ENCODE data around the gene SUFU. TPM values are rescaled to one million over a fixed set of nuclear protein-coding genes. Genes with fewer than 3 reads are reported as not detected.

The SUFU gene
- total RNA-seq, 1 donor from 2014 or later: 11.5 TPM

- H3K4me1 Mint-ChIP-seq: peaks cover 4% of the 10 kb centered on the region
- no peak overlapping the region for H3K4me2 ChIP-seq
- H2AFZ ChIP-seq (replicated peaks): no peak overlapping the region
- H3K9me3 Mint-ChIP-seq: no peaks in the 10 kb centered on the region
- peaks cover 6% of the 10 kb centered on the region for H3K27me3 Mint-ChIP-seq (ENCODE audit: insufficient read depth, low read depth)
- H3K79me2 ChIP-seq (ENCODE audit: low read depth): no peaks in the 10 kb centered on the region
- no peak overlapping the region for H3K4me3 Mint-ChIP-seq
- no peak overlapping the region for H3K27ac Mint-ChIP-seq
- H3K36me3 Mint-ChIP-seq: peaks cover 16% of the 10 kb centered on the region
- H3K4me3 ChIP-seq: no peak overlapping the region
- no peak overlapping the region for H3K27ac ChIP-seq
- no peaks in the 10 kb centered on the region for H3K9me3 ChIP-seq (ENCODE audit: low read depth)
- TF ChIP-seq EZH2 (IDR thresholded peaks at IDR 0.05): no peak
- no peak for TF ChIP-seq EZH2phosphoT487 (IDR thresholded peaks at IDR 0.05)
- no peak for TF ChIP-seq CTCF (IDR thresholded peaks at IDR 0.05)
- no peaks in the 10 kb centered on the region for H3K4me1 ChIP-seq
- no peaks in the 10 kb centered on the region for H3K27me3 ChIP-seq
- peaks cover 3% of the 10 kb centered on the region for H4K20me1 ChIP-seq (ENCODE audit: low read depth)
- no peaks in the 10 kb centered on the region for H3K36me3 ChIP-seq
- no peak for DNase-seq (ENCODE audit: low spot score)
- H3K9ac ChIP-seq: no peak overlapping the region
- H3F3A ChIP-seq (ENCODE audit: low read depth): no peaks in the 10 kb centered on the region
These were observed 101.9 kb downstream of the SUFU start for GRCh38 chr10:102605712-102606111.

GRCh38 chr10:102608487-102608886, 104.7 kb downstream of the SUFU start:
- Mint-ChIP-seq H3K27ac (no peak overlapping the region), H3K4me1 (peaks cover 29% of the 10 kb centered on the region), H3K27me3 (ENCODE audit: insufficient read depth, low read depth) (peaks cover 4% of the 10 kb centered on the region), H3K36me3 (peaks cover 19% of the 10 kb centered on the region), H3K4me3 (no peak overlapping the region), H3K9me3 (no peaks in the 10 kb centered on the region)
- Histone ChIP-seq H3K27me3 (no peaks in the 10 kb centered on the region), H3K79me2 (ENCODE audit: low read depth) (no peaks in the 10 kb centered on the region), H2AFZ (replicated peaks) (no peak overlapping the region), H3K9ac (no peak overlapping the region), H3K27ac (no peak overlapping the region), H3K9me3 (ENCODE audit: low read depth) (no peaks in the 10 kb centered on the region), H3K4me1 (no peaks in the 10 kb centered on the region), H4K20me1 (ENCODE audit: low read depth) (peaks cover 3% of the 10 kb centered on the region), H3K4me2 (no peak overlapping the region), H3K4me3 (no peak overlapping the region), H3K36me3 (no peaks in the 10 kb centered on the region), H3F3A (ENCODE audit: low read depth) (no peaks in the 10 kb centered on the region)
- TF ChIP-seq EZH2 (IDR thresholded peaks at IDR 0.05) (no peak), EZH2phosphoT487 (IDR thresholded peaks at IDR 0.05) (no peak), CTCF (IDR thresholded peaks at IDR 0.05) (peak; percentile 6)
- no peak for DNase-seq (ENCODE audit: low spot score)

- H3K9me3 ChIP-seq (ENCODE audit: low read depth): no peaks in the 10 kb centered on the region
- Mint-ChIP-seq H3K4me3 (no peak overlapping the region), H3K27ac (peak overlapping the region; percentile 35), H3K9me3 (no peaks in the 10 kb centered on the region), H3K36me3 (peaks cover 15% of the 10 kb centered on the region), H3K4me1 (peaks cover 34% of the 10 kb centered on the region), H3K27me3 (ENCODE audit: insufficient read depth, low read depth) (no peaks in the 10 kb centered on the region)
- H3K4me3 ChIP-seq: no peak overlapping the region
- H2AFZ ChIP-seq (replicated peaks): no peak overlapping the region
- no peaks in the 10 kb centered on the region for H3K27me3 ChIP-seq
- H3K4me1 ChIP-seq: peaks cover 3% of the 10 kb centered on the region
- H4K20me1 ChIP-seq (ENCODE audit: low read depth): peaks cover 4% of the 10 kb centered on the region
- H3K4me2 ChIP-seq: no peak overlapping the region
- no peak overlapping the region for H3K9ac ChIP-seq
- H3K27ac ChIP-seq: no peak overlapping the region
- no peaks in the 10 kb centered on the region for H3F3A ChIP-seq (ENCODE audit: low read depth)
- TF ChIP-seq EZH2phosphoT487 (IDR thresholded peaks at IDR 0.05) (no peak), EZH2 (IDR thresholded peaks at IDR 0.05) (no peak), CTCF (IDR thresholded peaks at IDR 0.05) (no peak)
- H3K79me2 ChIP-seq (ENCODE audit: low read depth): no peaks in the 10 kb centered on the region
- DNase-seq (ENCODE audit: low spot score): no peak
- no peaks in the 10 kb centered on the region for H3K36me3 ChIP-seq
These were observed 106.7 kb downstream of the SUFU start for GRCh38 chr10:102610441-102610887.
